MM.1S (cell line): ENCODE data around the gene GPR176.

Experiments used
- DNase-seq: peaks from one replicate; pipeline ENCODE4 v3.0.0-alpha.2; 2015
- H2AFZ ChIP-seq: fragments of 300-600 bp; sonication (generic); 2 replicates; pipeline ENCODE4 v1.6.0; 2016; ENCODE audit warnings: antibody characterized with exemption, low read length
- H3F3A ChIP-seq: fragments of 300-600 bp; sonication (generic); 2 replicates; pipeline ENCODE4 v1.6.1; 2016; ENCODE audit warnings: mild to moderate bottlenecking, antibody characterized with exemption, low read length, moderate library complexity, mixed read lengths; ENCODE audit not compliant: insufficient read depth
- H3K27ac ChIP-seq: fragments of 300-600 bp; sonication (generic); 2 replicates; pipeline ENCODE4 v1.5.1; 2016; ENCODE audit warnings: mild to moderate bottlenecking, low read length
- H3K27me3 ChIP-seq: fragments of 300-600 bp; sonication (generic); replicated peaks from 2 replicates; pipeline ENCODE4 v1.6.0; 2016; ENCODE audit warnings: low read length; ENCODE audit not compliant: insufficient read depth
- H3K36me3 ChIP-seq: fragments of 300-600 bp; sonication (generic); replicated peaks from 2 replicates; pipeline ENCODE4 v1.6.1; 2016; ENCODE audit warnings: mild to moderate bottlenecking, low read length, mixed read lengths; ENCODE audit not compliant: insufficient read depth
- H3K4me1 ChIP-seq: fragments of 300-600 bp; sonication (generic); 2 replicates; pipeline ENCODE4 v1.6.1; 2016; ENCODE audit warnings: low read length, mixed read lengths
- H3K4me2 ChIP-seq: fragments of 300-600 bp; sonication (generic); 2 replicates; pipeline ENCODE4 v1.6.0; 2016; ENCODE audit warnings: low read depth, low read length
- H3K4me3 ChIP-seq: fragments of 300-600 bp; sonication (generic); 2 replicates; pipeline ENCODE4 v1.5.1; 2016; ENCODE audit warnings: low read length, mixed read lengths
- H3K79me2 ChIP-seq: fragments of 300-600 bp; sonication (generic); 2 replicates; pipeline ENCODE4 v1.6.1; 2016; ENCODE audit warnings: mixed run types, low read length, mixed read lengths
- H3K9ac ChIP-seq: fragments of 300-600 bp; sonication (generic); 2 replicates; pipeline ENCODE4 v1.6.1; 2016; ENCODE audit warnings: low read length, mixed read lengths
- H3K9me2 ChIP-seq: fragments of 300-600 bp; sonication (generic); replicated peaks from 2 replicates; pipeline ENCODE4 v1.6.1; 2016; ENCODE audit warnings: mild to moderate bottlenecking, low read length, mixed read lengths; ENCODE audit not compliant: insufficient read depth
- H3K9me3 ChIP-seq: fragments of 300-600 bp; sonication (generic); replicated peaks from 2 replicates; pipeline ENCODE4 v1.6.1; 2016; ENCODE audit warnings: mild to moderate bottlenecking, low read length, mixed read lengths; ENCODE audit not compliant: insufficient read depth
- H4K20me1 ChIP-seq: fragments of 300-600 bp; sonication (generic); 2 replicates; pipeline ENCODE4 v1.6.1; 2016; ENCODE audit warnings: mild to moderate bottlenecking, low read length, moderate library complexity, mixed read lengths; ENCODE audit not compliant: insufficient read depth
- CTCF ChIP-seq: fragments of 300-600 bp; sonication (generic); IDR thresholded peaks from 2 replicates; pipeline ENCODE4 v1.5.1; 2016; ENCODE audit warnings: antibody characterized with exemption, low read length, mixed read lengths
- EZH2 ChIP-seq: fragments of 300-600 bp; sonication (generic); optimal IDR thresholded peaks from 2 replicates; pipeline ENCODE3; 2017; ENCODE audit warnings: low read depth, mild to moderate bottlenecking, antibody characterized with exemption, low read length, mixed read lengths
- EZH2phosphoT487 ChIP-seq: fragments of 300-600 bp; sonication (generic); IDR thresholded peaks from 2 replicates; pipeline ENCODE4 v1.6.1; 2018; ENCODE audit warnings: antibody characterized with exemption, low read length

The GPR176 gene

DNA sequence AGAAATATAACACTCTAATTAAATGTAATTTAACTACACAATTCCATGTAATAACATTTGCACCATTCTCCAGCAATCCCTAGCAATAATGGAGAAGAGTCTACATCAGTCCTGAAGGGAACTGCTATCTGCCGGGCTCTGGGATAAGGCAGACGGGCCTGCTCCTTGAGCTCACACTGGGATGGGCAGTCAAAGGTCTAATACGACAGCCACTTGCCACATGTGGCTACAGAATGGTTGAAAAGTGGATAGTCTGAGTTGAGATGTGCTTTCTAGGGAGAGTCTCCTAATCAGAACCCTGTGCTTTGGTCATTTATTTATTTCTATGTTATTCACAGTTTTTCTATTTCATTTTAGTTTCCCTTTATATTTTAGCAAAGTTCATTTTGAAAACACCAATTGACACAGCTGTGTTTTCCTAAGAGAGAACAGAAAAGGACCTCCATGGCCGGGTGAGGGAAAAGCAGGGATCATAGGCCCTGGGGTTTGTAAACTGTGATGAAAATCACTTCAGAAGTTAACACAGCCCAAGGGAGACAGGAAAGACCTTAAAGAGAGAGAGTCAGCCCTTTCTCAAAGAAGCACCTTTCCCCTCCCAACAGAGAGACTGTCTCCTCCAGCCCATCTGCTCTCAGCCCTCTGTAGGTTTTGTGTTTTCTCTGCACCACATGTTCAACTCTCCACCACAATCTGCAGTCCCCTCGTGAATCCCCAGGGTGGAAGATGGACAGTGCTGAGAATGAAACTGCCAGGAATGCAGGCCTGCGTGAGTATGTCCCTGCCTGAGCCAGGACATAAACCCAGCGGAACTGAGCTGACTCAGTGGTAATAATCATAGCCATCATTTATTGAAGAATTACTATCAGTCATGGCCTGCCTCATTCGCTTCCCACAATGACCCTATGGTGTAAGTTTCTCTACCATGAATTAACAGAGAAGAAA, 149.0 kb downstream of the GPR176 start:
- peak; percentile 35 for DNase-seq
- Histone ChIP-seq H3K9me3 (no peaks in the 10 kb centered on the region), H3F3A (peaks cover 18% of the 10 kb centered on the region; the same call in 1 of the 2 replicates), H3K9ac (peak overlapping the region; percentile 43; the same call in 1 of the 2 replicates), H3K4me1 (peaks cover 15% of the 10 kb centered on the region), H3K4me3 (peak overlapping the region; percentile 51), H3K27me3 (no peaks in the 10 kb centered on the region), H4K20me1 (no peaks in the 10 kb centered on the region), H3K27ac (peak overlapping the region; percentile 61; the same call in 1 of the 2 replicates), H2AFZ (peak overlapping the region; percentile 91), H3K79me2 (no peaks in the 10 kb centered on the region), H3K9me2 (no peaks in the 10 kb centered on the region), H3K4me2 (peak overlapping the region; percentile 96), H3K36me3 (no peaks in the 10 kb centered on the region)
- TF ChIP-seq EZH2phosphoT487 (no peak), CTCF (no peak)

DNA sequence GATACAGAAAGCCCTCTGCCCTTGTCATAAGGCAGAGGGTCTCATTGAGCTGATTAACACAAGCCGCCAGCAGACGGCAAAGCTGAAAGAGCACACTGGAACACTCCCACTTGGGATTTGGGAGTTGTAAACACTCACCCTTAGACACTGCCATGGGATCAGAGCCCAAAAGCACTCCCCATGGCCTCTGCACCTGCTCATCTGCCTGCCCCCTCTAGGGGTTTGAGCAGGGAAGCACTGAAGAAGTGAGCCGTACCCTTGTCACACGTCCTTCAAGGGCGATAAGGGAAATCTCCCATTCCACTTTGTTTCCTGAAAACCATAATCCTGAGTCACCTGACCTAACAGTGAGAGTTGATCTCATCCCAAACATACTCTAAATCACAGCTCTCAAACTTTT, 152.1 kb downstream of the GPR176 start:
- H3K4me2 ChIP-seq, result no peak overlapping the region
- H3F3A ChIP-seq, result peaks cover 13% of the 10 kb centered on the region; the same call in 1 of the 2 replicates
- no peak for DNase-seq
- no peak overlapping the region for H2AFZ ChIP-seq
- H3K4me3 ChIP-seq, result no peak overlapping the region
- H3K79me2 ChIP-seq, result no peaks in the 10 kb centered on the region
- H3K36me3 ChIP-seq, result no peaks in the 10 kb centered on the region
- no peak overlapping the region for H3K9ac ChIP-seq
- H4K20me1 ChIP-seq, result no peaks in the 10 kb centered on the region
- TF ChIP-seq CTCF (no peak), EZH2phosphoT487 (no peak), EZH2 (no peak)
- no peaks in the 10 kb centered on the region for H3K9me3 ChIP-seq
- no peak overlapping the region for H3K27ac ChIP-seq
- H3K4me1 ChIP-seq, result peaks cover 15% of the 10 kb centered on the region
- no peaks in the 10 kb centered on the region for H3K9me2 ChIP-seq
- no peaks in the 10 kb centered on the region for H3K27me3 ChIP-seq

DNA sequence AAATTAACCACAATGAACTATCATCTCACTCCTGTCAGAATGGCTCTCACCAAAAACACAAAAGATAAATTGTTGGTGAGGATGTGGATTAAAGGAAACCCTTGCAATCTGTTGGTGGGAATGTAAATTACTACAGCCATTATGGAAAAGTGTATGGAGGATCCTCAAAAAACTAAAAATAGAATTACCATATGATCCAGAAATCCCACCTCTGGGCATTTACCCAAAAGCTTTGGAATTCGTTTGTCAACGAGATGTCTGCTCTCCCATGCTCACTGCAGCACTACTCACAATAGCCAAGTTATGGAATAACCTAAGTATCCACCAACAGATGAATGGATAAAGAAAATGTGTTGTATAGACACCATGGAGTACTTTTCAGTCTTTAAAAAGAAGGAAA, 159.1 kb downstream of the GPR176 start:
- Histone ChIP-seq H3K9ac (no peak overlapping the region), H3K9me2 (no peaks in the 10 kb centered on the region), H2AFZ (no peak overlapping the region), H3K4me3 (no peak overlapping the region), H3K27ac (no peak overlapping the region), H3F3A (no peaks in the 10 kb centered on the region), H4K20me1 (no peaks in the 10 kb centered on the region), H3K4me1 (no peaks in the 10 kb centered on the region), H3K79me2 (no peaks in the 10 kb centered on the region), H3K4me2 (no peak overlapping the region), H3K9me3 (no peaks in the 10 kb centered on the region), H3K27me3 (no peaks in the 10 kb centered on the region), H3K36me3 (no peaks in the 10 kb centered on the region)
- DNase-seq, result no peak
- TF ChIP-seq EZH2 (no peak), EZH2phosphoT487 (no peak), CTCF (no peak)
